HT1080 (cell line): ENCODE results near the gene MATK. TPM values are rescaled to one million over a fixed set of nuclear protein-coding genes. Genes with fewer than 3 reads are reported as not detected.

Source experiments
- DNase-seq: peaks from one replicate; pipeline ENCODE4 v3.0.0-alpha.2; 2015; ENCODE audit warnings: low read depth
- polyA plus RNA-seq, 2 experiments: library from polyadenylated mRNA; depleted of rRNA; stranded (reverse); fragments of >200 nt; gene quantifications; 2 replicates each; pipeline ENCODE4 v1.2.3, GENCODE V29; 2015
- total RNA-seq: library from RNA; depleted of rRNA; stranded (reverse); fragments of >200 nt; shearing (Covaris generic); gene quantifications from 2 replicates; pipeline ENCODE4 v1.2.3, GENCODE V29; 2014; rRNA removed

MATK gene, protein sequence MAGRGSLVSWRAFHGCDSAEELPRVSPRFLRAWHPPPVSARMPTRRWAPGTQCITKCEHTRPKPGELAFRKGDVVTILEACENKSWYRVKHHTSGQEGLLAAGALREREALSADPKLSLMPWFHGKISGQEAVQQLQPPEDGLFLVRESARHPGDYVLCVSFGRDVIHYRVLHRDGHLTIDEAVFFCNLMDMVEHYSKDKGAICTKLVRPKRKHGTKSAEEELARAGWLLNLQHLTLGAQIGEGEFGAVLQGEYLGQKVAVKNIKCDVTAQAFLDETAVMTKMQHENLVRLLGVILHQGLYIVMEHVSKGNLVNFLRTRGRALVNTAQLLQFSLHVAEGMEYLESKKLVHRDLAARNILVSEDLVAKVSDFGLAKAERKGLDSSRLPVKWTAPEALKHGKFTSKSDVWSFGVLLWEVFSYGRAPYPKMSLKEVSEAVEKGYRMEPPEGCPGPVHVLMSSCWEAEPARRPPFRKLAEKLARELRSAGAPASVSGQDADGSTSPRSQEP
- not detected in 2 replicates for total RNA-seq
- not detected in 2 replicates for polyA plus RNA-seq (2015; cell fraction: cytosol; rRNA removed)
- polyA plus RNA-seq (2015; cell fraction: nucleus; rRNA removed), result not detected in 2 replicates

DNA sequence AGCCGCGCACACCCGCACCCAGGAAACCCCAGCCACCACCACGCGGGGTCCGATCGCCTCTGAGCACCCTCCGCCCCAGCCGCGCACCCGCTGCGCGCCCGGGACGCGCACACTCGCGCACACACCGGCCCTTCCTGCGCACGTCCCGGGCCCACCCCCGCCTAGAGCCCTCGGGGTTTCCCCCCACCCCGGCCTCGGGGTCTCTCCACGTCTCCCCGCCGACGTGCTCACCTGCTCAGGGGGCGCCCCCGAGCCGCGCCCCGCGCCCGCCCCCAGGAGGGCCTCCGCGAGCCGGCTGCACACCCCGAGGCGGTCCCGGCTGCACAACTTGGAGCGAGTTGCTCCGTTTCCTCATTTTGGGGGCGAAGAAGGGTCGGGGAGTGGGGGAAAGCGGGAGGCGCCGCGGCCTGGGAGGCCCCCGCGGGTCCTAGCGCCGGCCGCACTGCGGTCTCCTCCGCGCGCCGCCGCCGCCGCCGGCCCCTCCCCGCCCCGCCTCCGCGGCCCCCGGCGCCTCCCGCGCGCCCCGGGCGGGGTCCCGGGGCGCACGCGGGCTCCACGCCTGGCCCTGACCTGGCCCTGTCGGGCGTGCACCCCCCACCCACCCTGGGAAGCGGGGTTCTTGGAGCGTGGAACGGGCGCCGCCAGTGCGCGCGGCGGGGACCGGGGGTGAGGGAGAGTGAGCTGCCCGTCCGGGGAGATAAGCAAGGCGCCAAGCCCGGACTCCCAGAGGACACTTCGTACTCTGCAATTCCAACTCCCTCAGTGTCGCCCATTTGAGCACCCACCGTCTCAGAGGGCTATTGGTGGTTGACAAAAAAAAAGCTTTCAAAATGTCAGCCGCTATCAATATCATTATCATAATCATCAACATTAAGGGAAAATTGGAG, at the start of gene MATK:
MATK (minus strand) TSS at position 444 of the 887 bp plus-strand sequence. CDS start 1,246 bp downstream, outside the sequence.
- no peak for DNase-seq

DNA sequence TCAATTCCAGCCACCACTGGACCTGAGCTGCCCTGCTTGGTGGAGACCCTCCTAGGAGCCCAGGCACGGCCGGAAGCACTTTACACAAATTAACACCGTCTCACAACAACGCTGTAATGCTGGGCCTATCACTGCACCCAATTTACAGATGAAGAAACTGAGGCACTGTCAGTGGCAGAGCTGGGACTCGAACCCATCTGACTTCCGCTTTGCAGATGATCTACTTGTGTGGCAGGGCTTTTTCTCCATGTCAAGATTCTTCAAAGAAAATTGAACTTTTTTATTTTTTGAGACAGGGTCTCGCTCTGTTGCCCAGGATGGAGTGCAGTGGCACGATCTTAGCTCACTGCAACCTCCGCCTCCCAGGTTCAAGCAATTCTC, 48.9 kb upstream of the MATK start:
- no peak for DNase-seq

DNA sequence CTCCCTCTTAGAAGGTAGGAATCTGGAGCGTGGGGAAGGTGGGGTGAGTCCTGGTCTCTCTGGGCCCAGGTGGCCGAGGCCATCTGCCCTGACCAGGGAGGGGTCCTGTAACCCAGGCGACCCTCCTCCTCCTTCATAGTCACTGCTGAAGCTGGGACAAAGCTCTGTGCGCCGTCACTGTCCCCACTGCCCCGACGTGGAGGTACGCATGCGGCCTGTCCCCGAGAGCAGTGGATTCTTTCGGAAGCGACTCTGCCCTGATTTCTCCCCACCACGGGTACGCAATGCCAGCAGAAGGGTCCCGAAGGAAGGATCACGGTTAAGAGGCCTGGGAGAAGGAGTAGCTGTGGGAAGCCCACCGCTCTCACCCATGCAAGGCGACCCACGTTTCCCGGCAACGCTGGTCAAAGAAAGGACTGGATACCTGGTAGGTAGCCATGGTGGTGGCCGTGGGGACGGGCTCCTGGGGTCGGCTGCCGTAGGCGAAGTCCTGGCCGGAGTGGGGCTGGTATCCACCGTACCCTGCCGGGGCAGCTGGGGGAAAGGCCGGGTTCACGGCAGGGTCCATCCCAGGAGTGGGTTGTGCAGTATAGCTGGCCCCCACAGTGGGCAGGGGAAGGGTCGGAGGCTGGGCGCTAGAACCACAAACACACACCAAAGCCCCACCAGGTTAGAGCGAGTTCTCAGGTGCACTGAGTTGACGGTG, 48.3 kb upstream of the MATK start:
- no peak for DNase-seq

DNA sequence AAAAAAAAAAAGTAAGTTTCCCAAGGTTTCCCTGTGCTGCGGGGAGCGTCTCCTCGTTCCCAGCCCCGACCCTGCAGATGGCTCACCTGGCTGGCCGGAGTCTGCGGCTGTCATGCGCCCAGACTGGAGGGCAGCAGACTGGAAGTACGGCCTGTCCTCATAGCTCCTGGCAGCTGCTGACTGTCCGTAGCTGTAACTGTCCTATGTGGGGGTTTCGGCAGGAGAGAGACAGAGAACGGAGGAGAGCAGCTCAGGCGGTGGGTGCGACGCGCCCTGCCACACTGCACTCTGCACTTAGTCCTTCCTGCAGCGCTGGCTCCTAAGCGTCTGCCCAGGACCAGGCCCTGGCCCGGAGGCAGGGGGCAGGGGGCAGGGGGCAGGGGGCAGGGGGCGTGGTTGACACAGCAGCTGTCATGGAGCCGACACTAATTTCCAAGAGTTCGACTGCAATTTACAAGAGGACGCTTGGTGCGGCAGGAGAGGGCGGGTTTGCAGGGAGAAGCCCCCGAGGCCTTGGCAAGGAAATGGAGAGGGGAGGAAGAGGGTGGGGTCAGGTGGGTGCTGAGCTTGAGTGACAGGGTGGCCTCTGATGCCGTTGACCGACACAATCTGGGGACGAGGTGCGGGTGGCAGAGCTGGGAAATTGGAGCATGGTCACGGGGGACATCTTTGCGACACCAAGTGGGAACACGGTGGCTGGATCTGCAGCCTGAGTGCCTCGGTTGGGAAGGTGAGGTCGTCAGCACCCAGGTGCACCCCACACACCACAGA, 47.6 kb upstream of the MATK start:
- no peak for DNase-seq

DNA sequence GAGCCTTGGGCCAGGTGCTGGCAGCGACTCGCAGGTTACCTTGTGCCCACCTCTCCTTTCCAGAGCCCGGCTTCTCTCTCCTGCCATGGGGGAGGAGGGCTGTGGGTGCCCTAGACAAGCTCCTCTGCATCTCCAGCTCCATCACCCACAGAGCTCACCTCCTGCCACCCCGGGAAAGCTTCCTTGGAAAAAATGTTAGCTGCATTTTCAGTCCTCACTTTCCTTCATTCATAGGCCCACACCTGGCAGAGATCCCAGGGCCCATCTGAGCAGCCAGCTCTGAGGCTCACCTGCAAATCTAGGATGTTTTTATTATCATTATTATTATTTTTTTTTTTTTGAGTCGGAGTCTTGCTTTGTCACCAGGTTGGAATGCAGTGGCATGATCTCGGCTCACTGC, 45.8 kb upstream of the MATK start:
- DNase-seq, result no peak

DNA sequence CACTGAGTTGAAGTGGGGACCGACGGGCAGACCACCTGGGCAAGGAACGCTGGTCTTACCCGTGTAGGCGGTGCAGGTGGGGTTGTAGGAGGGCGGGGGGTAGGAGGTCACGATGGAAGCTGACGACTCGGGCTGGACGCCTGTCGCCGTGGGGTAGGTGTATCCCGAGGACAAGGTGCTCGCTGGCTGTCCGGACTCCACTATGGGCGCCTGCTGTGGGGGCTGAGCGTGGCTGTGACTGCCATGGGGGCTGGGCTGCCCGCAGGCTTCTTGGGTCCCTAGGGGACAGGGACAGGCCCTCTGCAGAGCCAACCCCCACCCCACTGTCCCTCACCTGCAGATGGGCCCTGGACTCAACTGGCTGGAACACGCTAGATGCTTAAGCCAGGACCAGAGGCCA, 45.4 kb upstream of the MATK start:
- no peak for DNase-seq

DNA sequence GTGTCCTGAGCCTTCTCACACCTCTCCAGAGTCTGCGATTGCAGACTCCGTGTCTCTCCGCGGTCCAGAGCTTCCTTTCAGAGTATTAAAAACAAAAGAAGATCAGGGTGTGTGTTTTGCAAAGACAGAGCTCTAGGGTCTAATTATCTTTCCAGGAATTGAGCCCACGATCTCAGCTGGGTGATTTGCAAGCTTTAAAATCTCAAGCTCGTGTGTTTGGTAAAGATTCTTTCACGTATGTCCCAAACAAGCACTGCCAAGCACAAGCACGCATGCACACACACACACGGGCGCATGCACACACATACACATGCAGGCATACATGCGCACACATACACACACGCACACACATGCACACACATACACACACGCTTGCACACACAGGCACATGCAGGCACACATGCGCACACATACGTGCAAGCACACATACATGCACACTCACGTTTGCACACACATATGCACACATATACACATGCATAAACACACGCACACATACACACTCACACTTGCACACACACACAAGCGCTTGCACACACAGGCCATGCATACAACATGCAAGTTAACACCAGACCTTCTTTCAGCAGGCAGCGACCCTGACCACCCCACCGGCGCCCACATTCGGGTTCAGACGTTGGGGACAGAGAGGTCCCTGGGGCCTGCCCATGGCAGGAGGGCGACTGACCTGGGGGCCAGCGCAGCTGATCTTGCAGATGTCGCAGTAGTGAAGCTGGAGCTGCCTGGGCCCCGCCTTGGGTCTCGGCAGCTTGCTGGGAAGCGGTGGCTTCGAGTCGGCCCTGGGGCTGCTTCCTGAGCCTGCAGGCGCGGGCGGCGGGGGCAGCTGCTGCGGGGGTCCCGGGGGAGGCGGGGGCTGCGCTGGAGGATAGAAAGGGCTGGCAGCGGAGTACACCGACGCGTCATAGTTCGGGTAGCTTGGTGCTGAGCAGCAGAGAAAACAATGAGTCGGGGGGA, 44.7 kb upstream of the MATK start:
- no peak for DNase-seq

DNA sequence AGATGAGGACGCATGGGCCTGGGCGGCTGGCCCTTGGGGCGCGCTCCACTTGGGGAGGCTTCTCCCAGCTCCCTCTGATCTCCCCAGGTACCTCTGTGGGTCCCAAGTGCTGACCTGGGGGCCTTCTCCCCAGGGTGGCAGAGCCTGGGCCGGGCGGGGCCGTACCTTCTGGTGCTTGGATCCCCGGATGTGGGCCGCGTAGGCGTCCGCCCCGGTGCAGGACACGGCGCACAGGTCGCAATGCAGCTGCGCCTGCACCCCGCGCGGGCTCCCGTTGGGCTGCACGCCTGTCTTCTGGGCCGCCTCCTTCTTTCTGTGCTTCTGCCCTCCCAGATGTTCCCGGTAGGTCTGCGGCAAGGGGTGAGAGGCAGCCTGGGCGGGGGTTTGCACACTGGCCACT, 41.1 kb upstream of the MATK start:
- no peak for DNase-seq

DNA sequence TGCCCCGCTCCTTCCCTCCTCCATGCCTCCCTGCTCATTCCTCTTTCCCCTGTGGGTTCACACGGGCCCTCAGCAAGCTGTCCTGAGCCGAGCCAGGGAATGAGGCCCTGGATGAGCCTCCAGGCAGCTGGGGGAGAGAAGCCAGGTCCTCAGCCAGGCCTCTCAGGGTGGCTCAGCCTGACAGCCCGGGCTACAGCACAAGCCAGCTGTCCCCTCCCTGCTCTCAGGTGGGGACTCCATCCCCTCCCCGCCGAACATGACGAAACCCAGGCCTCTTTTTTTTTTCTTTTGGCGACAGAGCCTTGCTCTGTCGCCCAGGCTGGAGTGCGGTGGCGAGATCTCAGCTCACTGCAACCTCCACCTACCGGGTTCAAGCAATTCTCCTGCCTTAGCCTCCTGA, 40.0 kb upstream of the MATK start:
- DNase-seq, result no peak

DNA sequence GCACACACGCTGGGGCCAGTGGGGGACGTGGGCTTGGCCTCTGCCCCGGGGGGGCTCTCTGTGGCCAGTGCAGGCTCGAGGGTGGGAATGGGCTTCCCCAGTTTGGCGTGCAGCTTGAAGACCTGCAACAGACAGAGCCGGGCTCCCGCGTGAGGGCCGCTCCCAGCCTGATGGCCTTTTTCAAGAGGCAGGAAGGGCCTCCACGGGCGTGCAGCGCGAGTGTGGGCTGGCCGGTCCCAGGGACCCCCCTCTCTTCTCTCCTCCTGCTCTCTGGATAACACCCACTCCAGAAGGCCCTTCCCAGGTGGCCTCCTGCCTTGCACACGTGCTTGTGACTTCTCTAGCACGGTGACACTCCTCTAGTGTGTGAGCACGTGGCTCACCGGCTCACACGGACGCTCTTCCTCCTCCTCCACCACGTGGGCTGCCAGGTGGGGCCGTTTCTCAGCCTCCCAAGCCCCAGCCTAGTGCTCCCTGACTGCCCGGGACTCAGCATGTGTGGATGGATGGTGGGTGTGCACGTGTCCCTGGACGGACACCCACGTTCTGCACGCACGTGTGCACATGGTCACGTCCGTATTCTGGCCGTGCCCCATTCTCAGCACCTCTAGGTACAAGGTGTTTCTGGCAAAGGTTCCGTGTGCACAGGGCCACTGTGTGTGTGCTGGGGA, 39.2 kb upstream of the MATK start:
- no peak for DNase-seq

DNA sequence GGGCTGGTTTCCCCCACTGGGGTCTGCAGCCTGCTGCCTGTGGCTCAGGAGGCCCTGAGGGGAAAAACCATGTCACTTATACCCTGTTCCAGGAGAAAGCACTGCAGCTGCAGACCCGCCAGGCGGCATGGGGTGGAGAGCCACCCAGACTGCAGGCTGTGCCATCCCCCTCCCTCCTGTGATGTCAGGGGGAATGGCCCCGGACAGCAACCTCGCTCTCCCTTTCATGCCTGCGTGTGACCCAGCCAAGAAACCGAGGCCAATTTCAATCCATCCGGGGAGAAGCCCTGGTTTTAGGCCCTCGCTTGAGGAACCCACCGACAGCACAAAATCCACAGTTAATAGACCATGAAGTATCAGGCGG, 37.2 kb upstream of the MATK start:
- DNase-seq, result no peak

DNA sequence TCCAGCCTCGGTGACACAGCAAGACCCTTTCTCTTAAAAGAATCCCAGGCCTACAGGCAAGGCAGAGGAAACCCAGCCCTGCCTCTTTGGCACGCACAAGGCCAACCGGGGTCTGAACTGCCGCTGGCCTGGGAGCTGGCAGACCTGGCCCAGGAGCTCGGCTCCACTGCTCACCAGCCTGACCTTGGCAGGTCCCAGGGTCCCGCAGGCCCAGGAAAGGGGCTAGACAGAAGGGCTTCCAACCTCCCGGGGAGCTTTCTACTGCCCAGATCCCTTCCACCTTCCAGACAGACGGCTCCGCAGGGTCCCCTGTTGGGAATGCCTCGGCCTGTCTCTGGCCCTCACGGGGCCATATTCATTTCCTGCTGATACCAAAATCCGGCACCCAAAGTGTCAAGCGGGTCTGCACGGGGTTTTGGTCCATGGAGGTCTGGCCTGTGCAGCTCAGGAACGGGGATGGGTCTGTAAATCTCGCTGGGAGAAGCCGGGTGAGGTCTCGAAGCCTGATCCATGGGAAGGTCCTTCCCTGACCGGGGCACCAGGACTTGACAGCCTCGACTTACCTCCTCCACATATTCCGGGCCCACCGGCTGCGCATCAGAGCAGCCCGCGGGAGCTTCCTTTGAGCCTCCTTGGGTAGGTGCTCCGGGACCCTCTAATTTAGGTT, 36.6 kb upstream of the MATK start:
- DNase-seq, result no peak

DNA sequence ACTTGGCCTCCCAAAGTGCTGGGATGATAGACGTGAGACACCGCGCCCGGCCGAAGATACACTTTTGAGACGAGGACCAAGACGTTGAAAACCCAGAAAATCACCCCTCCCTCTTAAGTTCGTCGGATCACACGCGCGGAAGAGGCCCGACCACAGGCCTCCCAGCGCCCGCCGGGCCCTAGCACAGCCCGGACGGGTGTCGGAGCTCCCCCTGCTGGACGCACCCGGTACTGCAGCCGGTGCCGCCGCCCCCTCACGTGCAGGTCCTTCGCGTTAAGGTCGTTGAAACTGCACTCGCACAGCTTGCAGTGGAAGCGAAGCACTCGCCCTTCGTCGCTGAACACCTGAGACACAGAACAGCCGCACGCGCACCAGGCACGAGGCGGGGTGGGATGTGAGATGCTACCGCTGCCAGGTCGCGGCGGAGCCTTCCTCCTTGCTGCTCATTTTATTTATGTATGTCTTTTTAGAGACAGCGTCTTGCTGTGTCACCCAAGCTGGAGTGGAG, 35.7 kb upstream of the MATK start:
- peak; percentile 33 for DNase-seq

DNA sequence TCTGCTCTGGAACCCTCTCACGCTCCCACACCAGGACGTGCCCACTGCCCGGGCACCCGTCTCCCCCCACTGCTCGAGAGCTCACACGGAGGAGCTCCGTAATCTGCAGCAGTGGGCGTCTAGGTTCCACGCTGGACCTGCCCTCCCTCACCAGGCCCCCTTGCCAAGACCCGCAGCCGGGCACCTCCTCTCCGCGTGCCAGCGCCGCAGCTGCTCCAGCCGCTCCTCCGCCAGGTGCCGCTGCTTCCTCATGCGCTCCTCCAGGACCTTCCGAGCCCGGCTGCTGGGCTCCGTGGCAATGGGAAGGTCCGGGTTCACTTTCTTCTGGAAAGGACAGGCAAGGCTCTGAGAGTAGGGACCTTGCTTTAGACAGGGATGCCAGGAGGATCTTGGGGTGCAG, 35.0 kb upstream of the MATK start:
- DNase-seq, result no peak

DNA sequence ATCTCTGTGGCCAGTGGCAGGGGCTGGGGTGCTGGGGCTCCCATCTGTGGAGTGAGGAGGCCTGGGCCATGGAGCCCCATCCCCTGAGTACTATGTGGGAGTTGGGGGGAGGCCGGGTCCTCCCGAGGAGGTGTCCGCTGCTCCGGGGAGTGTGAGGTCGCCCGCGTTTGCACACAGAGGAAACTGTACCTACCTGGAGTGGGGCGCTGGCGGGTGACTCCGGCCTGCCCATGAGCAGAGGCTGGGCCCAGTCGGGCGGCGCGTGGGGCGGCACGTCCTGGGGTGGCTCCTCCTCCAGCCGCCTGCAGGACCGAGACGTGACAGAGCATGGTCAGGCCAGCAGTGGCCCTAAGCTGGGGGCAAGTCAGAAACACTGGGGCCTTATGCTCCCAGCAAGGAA, 33.8 kb upstream of the MATK start:
- no peak for DNase-seq

DNA sequence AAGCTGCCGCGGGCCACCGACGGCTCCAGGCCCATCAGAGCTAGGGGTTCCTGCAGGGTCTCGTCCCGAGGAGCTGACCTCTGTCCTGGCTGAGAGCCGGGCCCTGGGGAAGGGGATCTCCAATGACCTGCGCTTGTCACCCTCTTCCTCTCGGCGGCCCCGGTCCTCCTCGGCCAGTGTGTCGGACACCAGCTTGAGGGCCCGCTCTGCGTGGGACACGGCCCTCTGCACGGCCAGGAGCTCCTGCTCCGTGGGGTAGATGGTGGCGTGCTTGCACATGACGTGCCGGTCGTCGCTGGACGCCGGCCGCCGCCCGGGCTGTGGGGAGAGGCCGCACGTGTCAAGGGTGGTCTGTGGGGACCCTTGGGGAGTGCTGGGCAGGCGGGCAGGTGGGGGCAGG, 32.7 kb upstream of the MATK start:
- DNase-seq, result no peak

DNA sequence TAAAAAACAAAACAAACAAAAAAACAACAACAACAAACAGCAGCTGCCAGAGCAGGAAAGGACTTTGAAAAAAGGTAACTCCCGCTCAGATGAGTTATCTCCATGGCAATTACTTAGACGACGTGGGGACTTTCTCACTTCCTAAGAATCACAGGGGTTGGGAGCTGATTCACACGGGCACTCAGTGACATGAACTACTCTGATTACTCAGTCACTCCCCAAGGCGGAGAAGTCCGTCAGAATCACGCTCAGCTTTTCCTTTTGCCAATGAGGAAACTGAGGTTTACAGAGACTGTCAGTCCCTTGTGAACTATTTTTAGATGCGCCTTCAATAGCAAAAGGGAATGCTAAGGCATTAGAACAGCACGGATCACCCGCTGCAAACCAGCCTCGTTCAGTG, 32.3 kb upstream of the MATK start:
- peak; percentile 11 for DNase-seq

DNA sequence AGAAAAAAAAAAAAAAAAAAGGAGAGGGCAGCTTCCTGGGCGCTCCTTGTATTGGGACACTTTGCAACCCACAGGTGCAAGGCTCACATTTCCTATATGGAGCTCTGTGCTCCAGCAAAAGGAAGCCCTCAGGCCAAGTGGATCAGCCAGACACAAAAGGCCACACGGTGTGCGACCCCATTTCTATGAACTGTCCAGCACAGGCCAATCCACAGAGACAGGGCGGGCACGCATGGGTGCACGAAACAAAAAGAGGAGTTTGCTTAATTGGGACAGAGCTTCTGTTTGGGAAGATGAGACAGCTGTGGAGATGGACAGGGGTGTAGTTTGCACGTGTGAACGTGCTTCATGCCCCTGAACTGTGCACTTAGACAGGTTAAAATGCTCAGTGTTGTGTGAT, 31.6 kb upstream of the MATK start:
- no peak for DNase-seq
